IPS-15b (cell line): ENCODE results near the gene CALD1.

Experiments
- H3K27me3 ChIP-seq: one replicate; pipeline ENCODE4 v1.6.1; 2013; ENCODE audit warnings: low read length; ENCODE audit not compliant: control insufficient read depth, insufficient read depth
- H3K36me3 ChIP-seq: one replicate; pipeline ENCODE4 v1.6.1; 2013; ENCODE audit warnings: low read length; ENCODE audit not compliant: control insufficient read depth, insufficient read depth
- H3K4me1 ChIP-seq: one replicate; pipeline ENCODE4 v1.6.1; 2013; ENCODE audit warnings: mild to moderate bottlenecking, low read length; ENCODE audit not compliant: control insufficient read depth, insufficient read depth
- H3K4me3 ChIP-seq: one replicate; pipeline ENCODE4 v1.5.1; 2013; ENCODE audit warnings: low read depth, low read length
- H3K9ac ChIP-seq: one replicate; pipeline ENCODE4 v1.6.1; 2013; ENCODE audit warnings: low read depth, mild to moderate bottlenecking, low read length
- H3K9me3 ChIP-seq: one replicate; pipeline ENCODE4 v1.6.1; 2013; ENCODE audit warnings: mild to moderate bottlenecking, low read length; ENCODE audit not compliant: control insufficient read depth, insufficient read depth

The CALD1 gene

GRCh38 chr7:134767520-134768168 is 11.8 kb upstream of the CALD1 start:
- no peak overlapping the region for H3K9ac ChIP-seq
- no peaks in the 10 kb centered on the region for H3K4me1 ChIP-seq
- no peaks in the 10 kb centered on the region for H3K36me3 ChIP-seq
- no peak overlapping the region for H3K4me3 ChIP-seq
- H3K27me3 ChIP-seq, result no peaks in the 10 kb centered on the region
- no peaks in the 10 kb centered on the region for H3K9me3 ChIP-seq

- H3K27me3 ChIP-seq, result no peaks in the 10 kb centered on the region
- H3K9me3 ChIP-seq, result no peaks in the 10 kb centered on the region
- no peak overlapping the region for H3K9ac ChIP-seq
- H3K36me3 ChIP-seq, result no peaks in the 10 kb centered on the region
- no peaks in the 10 kb centered on the region for H3K4me1 ChIP-seq
- H3K4me3 ChIP-seq, result no peak overlapping the region
Measured at GRCh38 chr7:134768243-134768642, 11.2 kb upstream of the CALD1 start.

GRCh38 chr7:134770676-134771075 is 8.8 kb upstream of the CALD1 start:
- no peaks in the 10 kb centered on the region for H3K27me3 ChIP-seq
- H3K9me3 ChIP-seq, result no peaks in the 10 kb centered on the region
- no peak overlapping the region for H3K4me3 ChIP-seq
- no peak overlapping the region for H3K9ac ChIP-seq
- H3K4me1 ChIP-seq, result no peaks in the 10 kb centered on the region
- no peaks in the 10 kb centered on the region for H3K36me3 ChIP-seq

- no peaks in the 10 kb centered on the region for H3K27me3 ChIP-seq
- H3K36me3 ChIP-seq, result no peaks in the 10 kb centered on the region
- H3K9ac ChIP-seq, result no peak overlapping the region
- no peaks in the 10 kb centered on the region for H3K4me1 ChIP-seq
- no peaks in the 10 kb centered on the region for H3K9me3 ChIP-seq
- no peak overlapping the region for H3K4me3 ChIP-seq
Measured at GRCh38 chr7:134771111-134771510, 8.3 kb upstream of the CALD1 start.

GRCh38 chr7:134771889-134772288 is 7.5 kb upstream of the CALD1 start:
- Histone ChIP-seq H3K9ac (no peak overlapping the region), H3K4me3 (no peak overlapping the region), H3K27me3 (no peaks in the 10 kb centered on the region), H3K36me3 (no peaks in the 10 kb centered on the region), H3K9me3 (no peaks in the 10 kb centered on the region), H3K4me1 (no peaks in the 10 kb centered on the region)

- Histone ChIP-seq H3K9ac (no peak overlapping the region), H3K4me1 (no peaks in the 10 kb centered on the region), H3K36me3 (no peaks in the 10 kb centered on the region), H3K27me3 (no peaks in the 10 kb centered on the region), H3K4me3 (no peak overlapping the region), H3K9me3 (no peaks in the 10 kb centered on the region)
Measured at GRCh38 chr7:134772401-134772800, 7.0 kb upstream of the CALD1 start.

GRCh38 chr7:134773164-134773563 is 6.3 kb upstream of the CALD1 start:
- Histone ChIP-seq H3K4me1 (peaks cover 4% of the 10 kb centered on the region), H3K27me3 (no peaks in the 10 kb centered on the region), H3K36me3 (no peaks in the 10 kb centered on the region), H3K9me3 (no peaks in the 10 kb centered on the region), H3K4me3 (no peak overlapping the region), H3K9ac (no peak overlapping the region)

- Histone ChIP-seq H3K9ac (no peak overlapping the region), H3K4me3 (no peak overlapping the region), H3K27me3 (no peaks in the 10 kb centered on the region), H3K4me1 (peaks cover 14% of the 10 kb centered on the region), H3K9me3 (no peaks in the 10 kb centered on the region), H3K36me3 (no peaks in the 10 kb centered on the region)
Measured at GRCh38 chr7:134774119-134774518, 5.3 kb upstream of the CALD1 start.

GRCh38 chr7:134777470-134777869 is 2.0 kb upstream of the CALD1 start:
- Histone ChIP-seq H3K4me1 (peaks cover 23% of the 10 kb centered on the region), H3K27me3 (no peaks in the 10 kb centered on the region), H3K4me3 (no peak overlapping the region), H3K36me3 (no peaks in the 10 kb centered on the region), H3K9ac (no peak overlapping the region), H3K9me3 (no peaks in the 10 kb centered on the region)

GRCh38 chr7:134777908-134778580 is 1.4 kb upstream of the CALD1 start:
- Histone ChIP-seq H3K4me3 (no peak overlapping the region), H3K36me3 (no peaks in the 10 kb centered on the region), H3K27me3 (no peaks in the 10 kb centered on the region), H3K4me1 (peaks cover 23% of the 10 kb centered on the region), H3K9me3 (no peaks in the 10 kb centered on the region), H3K9ac (no peak overlapping the region)

GRCh38 chr7:134779741-134780065 is 269 bp downstream of the CALD1 start:
- no peaks in the 10 kb centered on the region for H3K27me3 ChIP-seq
- H3K4me1 ChIP-seq, result peaks cover 23% of the 10 kb centered on the region
- no peaks in the 10 kb centered on the region for H3K9me3 ChIP-seq
- peak overlapping the region; percentile 70 for H3K9ac ChIP-seq
- H3K36me3 ChIP-seq, result no peaks in the 10 kb centered on the region
- peak overlapping the region; percentile 76 for H3K4me3 ChIP-seq

- no peaks in the 10 kb centered on the region for H3K27me3 ChIP-seq
- peak overlapping the region; percentile 76 for H3K4me3 ChIP-seq
- peaks cover 23% of the 10 kb centered on the region for H3K4me1 ChIP-seq
- no peaks in the 10 kb centered on the region for H3K9me3 ChIP-seq
- H3K9ac ChIP-seq, result peak overlapping the region; percentile 70
- no peaks in the 10 kb centered on the region for H3K36me3 ChIP-seq
Measured at GRCh38 chr7:134780166-134780828, 863 bp downstream of the CALD1 start.
